HEK293T (cell line): Measurements from ENCODE around the gene NDUFS1.

Source experiments
- HDGF ChIP-seq: fragments of 450-650 bp; IDR thresholded peaks from 2 replicates; pipeline ENCODE4 v1.6.1; 2017; ENCODE audit warnings: antibody characterized with exemption, borderline replicate concordance
- L3MBTL2 ChIP-seq: fragments of 450-650 bp; conservative IDR thresholded peaks from 2 replicates; pipeline ENCODE4 v1.6.1; 2016; ENCODE audit warnings: mild to moderate bottlenecking

GRCh38 chr2:206079699-206080465 lies 79.4 kb downstream of the NDUFS1 start:
- TF ChIP-seq L3MBTL2 (no peak), HDGF (no peak)
